ENCODE data around the gene C1orf74.
A peak's percentile ranks its signal among the peaks of the same experiment; 100 is the strongest.

The C1orf74 gene

GRCh38 chr1:209736490-209737117, 47.8 kb downstream of the C1orf74 start:
- Histone ChIP-seq H3K4me3 (ENCODE audit: low read length) (no peak overlapping the region), H3K9ac (ENCODE audit: low read length) (no peak overlapping the region), H3K27me3 (ENCODE audit: low read depth, low read length) (no peaks in the 10 kb centered on the region), H3K4me1 (ENCODE audit: low read length) (peaks cover 29% of the 10 kb centered on the region), H4K20me1 (ENCODE audit: insufficient read depth, low read length) (no peaks in the 10 kb centered on the region), H3K27ac (ENCODE audit: low read length) (no peak overlapping the region), H3K79me2 (ENCODE audit: low read length) (no peaks in the 10 kb centered on the region), H3K4me2 (ENCODE audit: low read length) (peak overlapping the region; percentile 3; the same call in 1 of the 2 replicates), H3K36me3 (replicated peaks; ENCODE audit: low read depth, low read length) (no peaks in the 10 kb centered on the region), H2AFZ (ENCODE audit: low read depth, low read length) (no peak overlapping the region), H3K9me3 (ENCODE audit: insufficient read depth, low read length) (no peaks in the 10 kb centered on the region)
- TF ChIP-seq CTCF (IDR thresholded peaks at IDR 0.05; ENCODE audit: low read depth, low read length) (no peak), EZH2phosphoT487 (IDR thresholded peaks at IDR 0.05; ENCODE audit: low read depth) (no peak)

- Histone ChIP-seq H3K4me1 (ENCODE audit: low read length) (peaks cover 29% of the 10 kb centered on the region), H4K20me1 (ENCODE audit: insufficient read depth, low read length) (no peaks in the 10 kb centered on the region), H3K79me2 (ENCODE audit: low read length) (no peaks in the 10 kb centered on the region), H2AFZ (ENCODE audit: low read depth, low read length) (no peak overlapping the region), H3K27me3 (ENCODE audit: low read depth, low read length) (peaks cover 4% of the 10 kb centered on the region; the same call in 1 of the 2 replicates), H3K9me3 (ENCODE audit: insufficient read depth, low read length) (no peaks in the 10 kb centered on the region), H3K9ac (ENCODE audit: low read length) (no peak overlapping the region), H3K36me3 (replicated peaks; ENCODE audit: low read depth, low read length) (no peaks in the 10 kb centered on the region), H3K4me2 (ENCODE audit: low read length) (peak overlapping the region; percentile 35), H3K27ac (ENCODE audit: low read length) (no peak overlapping the region), H3K4me3 (ENCODE audit: low read length) (no peak overlapping the region)
- TF ChIP-seq EZH2phosphoT487 (IDR thresholded peaks at IDR 0.05; ENCODE audit: low read depth) (no peak), CTCF (IDR thresholded peaks at IDR 0.05; ENCODE audit: low read depth, low read length) (no peak)
These were observed 50.8 kb downstream of the C1orf74 start for GRCh38 chr1:209733409-209734192.

- TF ChIP-seq EZH2phosphoT487 (IDR thresholded peaks at IDR 0.05; ENCODE audit: low read depth) = no peak
- TF ChIP-seq CTCF (IDR thresholded peaks at IDR 0.05; ENCODE audit: low read depth, low read length) = no peak
- Histone ChIP-seq H3K4me2 (ENCODE audit: low read length) (no peak overlapping the region), H3K9me3 (ENCODE audit: insufficient read depth, low read length) (no peaks in the 10 kb centered on the region), H3K27ac (ENCODE audit: low read length) (no peak overlapping the region), H4K20me1 (ENCODE audit: insufficient read depth, low read length) (no peaks in the 10 kb centered on the region), H3K9ac (ENCODE audit: low read length) (no peak overlapping the region), H3K36me3 (replicated peaks; ENCODE audit: low read depth, low read length) (no peaks in the 10 kb centered on the region), H3K27me3 (ENCODE audit: low read depth, low read length) (peaks cover 4% of the 10 kb centered on the region; the same call in 1 of the 2 replicates), H2AFZ (ENCODE audit: low read depth, low read length) (no peak overlapping the region), H3K4me1 (ENCODE audit: low read length) (peaks cover 29% of the 10 kb centered on the region), H3K79me2 (ENCODE audit: low read length) (no peaks in the 10 kb centered on the region), H3K4me3 (ENCODE audit: low read length) (no peak overlapping the region)
These were observed 51.6 kb downstream of the C1orf74 start for GRCh38 chr1:209732725-209733124.

- H3K4me3 ChIP-seq (ENCODE audit: low read length) = no peak overlapping the region
- H2AFZ ChIP-seq (ENCODE audit: low read depth, low read length) = no peak overlapping the region
- no peaks in the 10 kb centered on the region for H3K9me3 ChIP-seq (ENCODE audit: insufficient read depth, low read length)
- TF ChIP-seq CTCF (IDR thresholded peaks at IDR 0.05; ENCODE audit: low read depth, low read length) (no peak), EZH2phosphoT487 (IDR thresholded peaks at IDR 0.05; ENCODE audit: low read depth) (no peak)
- H3K27me3 ChIP-seq (ENCODE audit: low read depth, low read length) = peaks cover 4% of the 10 kb centered on the region; the same call in 1 of the 2 replicates
- no peak overlapping the region for H3K27ac ChIP-seq (ENCODE audit: low read length)
- H3K4me2 ChIP-seq (ENCODE audit: low read length) = no peak overlapping the region
- peaks cover 29% of the 10 kb centered on the region for H3K4me1 ChIP-seq (ENCODE audit: low read length)
- H3K9ac ChIP-seq (ENCODE audit: low read length) = no peak overlapping the region
- H3K36me3 ChIP-seq (replicated peaks; ENCODE audit: low read depth, low read length) = no peaks in the 10 kb centered on the region
- no peaks in the 10 kb centered on the region for H4K20me1 ChIP-seq (ENCODE audit: insufficient read depth, low read length)
- no peaks in the 10 kb centered on the region for H3K79me2 ChIP-seq (ENCODE audit: low read length)
These were observed 54.9 kb downstream of the C1orf74 start for GRCh38 chr1:209729436-209729835.
